Spleen (tissue), 7 donors: ENCODE results near the gene PRR35.

Experiments
- CTCF ChIP-seq, 11 experiments: fragments of 200-600 bp in 7 of 11; fragments of 450-650 bp in 4 of 11; sonication (generic) in 4 of 11; IDR thresholded peaks in 8 of 11; conservative IDR thresholded peaks in 3 of 11; 1 replicate in 7 of 11; 2 replicates in 4 of 11; pipeline versions ENCODE4 v1.4.0 to v1.8.0; 2016 to 2021; ENCODE audit warnings: antibody characterized with exemption in 11 of 11, inconsistent platforms in 4 of 11, mild to moderate bottlenecking in 1 of 11
- POLR2A ChIP-seq, 3 donors: fragments of 450-650 bp; IDR thresholded peaks; one replicate each; pipeline ENCODE4 v1.5.1; 2017; ENCODE audit warnings: antibody characterized with exemption in 3 of 3, mild to moderate bottlenecking in 1 of 3
- POLR2AphosphoS5 ChIP-seq, 3 donors: sonication (generic); formaldehyde crosslinking; IDR thresholded peaks; one replicate each; pipeline ENCODE4 v1.5.1; 2017; ENCODE audit warnings: antibody characterized with exemption in 3 of 3
- donor health status: DM: no; HTN: no; CAD: no; lungs with moderate emphysema.
- donor health status: DM: no; HTN: no; CAD: no.
- donor health status: DM: no; HTN: no; CAD: no.

GRCh38 chr16:543301-544164, 16.7 kb upstream of the PRR35 start:
- TF ChIP-seq CTCF (IDR thresholded peaks at IDR 0.05 in 8 of 11, conservative IDR thresholded peaks at IDR 0.05 in 3 of 11): no peak
- TF ChIP-seq POLR2AphosphoS5 (IDR thresholded peaks at IDR 0.05): no peak
- TF ChIP-seq POLR2A (IDR thresholded peaks at IDR 0.05): no peak
